H1 (cell line): Measurements from ENCODE around the gene KIAA0319L. TPM values are rescaled to one million over a fixed set of nuclear protein-coding genes. Genes with fewer than 3 reads are reported as not detected.

Experiments used
- ATF3 ChIP-seq: IDR thresholded peaks from 2 replicates; pipeline ENCODE4 v1.6.1; 2011; ENCODE audit warnings: low read depth, mild to moderate bottlenecking, low read length; ENCODE audit not compliant: insufficient read depth
- BACH1 ChIP-seq: IDR thresholded peaks from 2 replicates; pipeline ENCODE4 v1.6.1; 2012; ENCODE audit warnings: low read length, improper control_type of control experiment
- BRCA1 ChIP-seq: IDR thresholded peaks from 2 replicates; pipeline ENCODE4 v1.6.1; 2012; ENCODE audit warnings: low read depth, low read length, improper control_type of control experiment
- CEBPB ChIP-seq: IDR thresholded peaks from 2 replicates; pipeline ENCODE4 v1.6.1; 2012; ENCODE audit warnings: low read depth, low read length
- CHD1 ChIP-seq: IDR thresholded peaks from 2 replicates; pipeline ENCODE4 v1.6.1; 2012; ENCODE audit warnings: low read depth, low read length, improper control_type of control experiment
- E2F6 ChIP-seq: IDR thresholded peaks from 2 replicates; pipeline ENCODE4 v1.6.1; 2012; ENCODE audit warnings: inconsistent platforms
- HDAC6 ChIP-seq: IDR thresholded peaks from one replicate; pipeline ENCODE4 v1.7.1; 2012; ENCODE audit warnings: low read depth, mild to moderate bottlenecking, inconsistent platforms, low read length, moderate library complexity
- KDM4A ChIP-seq: IDR thresholded peaks from one replicate; pipeline ENCODE4 v1.7.1; 2012; ENCODE audit warnings: low read depth, mild to moderate bottlenecking, moderate library complexity, low read length, inconsistent platforms; ENCODE audit not compliant: severe bottlenecking
- KDM5A ChIP-seq: fragments of 200-600 bp; IDR thresholded peaks from 2 replicates; pipeline ENCODE4 v1.7.1; 2012; ENCODE audit warnings: mild to moderate bottlenecking, low read length, inconsistent platforms, mixed read lengths
- MAFK ChIP-seq: IDR thresholded peaks from 2 replicates; pipeline ENCODE4 v1.6.1; 2012; ENCODE audit warnings: low read depth, mild to moderate bottlenecking, improper control_type of control experiment, low read length
- MAX ChIP-seq: IDR thresholded peaks from 2 replicates; pipeline ENCODE4 v1.6.1; 2012; ENCODE audit warnings: inconsistent platforms
- NRF1 ChIP-seq: IDR thresholded peaks from 2 replicates; pipeline ENCODE4 v1.6.1; 2011; ENCODE audit warnings: mild to moderate bottlenecking, low read depth, low read length, improper control_type of control experiment
- PHF8 ChIP-seq: fragments of 200-600 bp; sonication (generic); conservative IDR thresholded peaks from 2 replicates; pipeline ENCODE4 v1.7.1; 2012; ENCODE audit warnings: low read depth, mild to moderate bottlenecking, inconsistent platforms, low read length, moderate library complexity
- RBBP5 ChIP-seq: IDR thresholded peaks from 2 replicates; pipeline ENCODE4 v1.7.1; 2012; ENCODE audit warnings: low read depth, mild to moderate bottlenecking, inconsistent platforms, low read length, moderate library complexity, borderline replicate concordance
- RXRA ChIP-seq: IDR thresholded peaks from 2 replicates; pipeline ENCODE4 v1.6.1; 2011; ENCODE audit warnings: low read depth, mild to moderate bottlenecking, low read length, moderate library complexity; ENCODE audit not compliant: insufficient read depth
- SP4 ChIP-seq: IDR thresholded peaks from 2 replicates; pipeline ENCODE4 v1.6.1; 2012; ENCODE audit warnings: low read length, inconsistent platforms
- TAF7 ChIP-seq: optimal IDR thresholded peaks from 2 replicates; pipeline ENCODE3; 2011; ENCODE audit warnings: low read depth, mild to moderate bottlenecking, inconsistent platforms, low read length, moderate library complexity, borderline replicate concordance
- YY1 ChIP-seq: IDR thresholded peaks from 2 replicates; pipeline ENCODE4 v1.6.1; 2011; ENCODE audit warnings: low read depth, mild to moderate bottlenecking, low read length
- polyA plus RNA-seq, 7 experiments: library from polyadenylated mRNA; depleted of rRNA in 3 of 7; stranded (reverse) in 5 of 7; unstranded in 2 of 7; fragments of >200 nt in 5 of 7; fragments of 200-250 nt in 2 of 7; gene quantifications; 1 replicate in 5 of 7; 2 replicates in 1 of 7; 4 replicates in 1 of 7; pipeline versions ENCODE4 v1.2.1 to v1.2.3, GENCODE V29; 2011 to 2013; ENCODE audit warnings: missing spikeins in 2 of 7, mixed read lengths in 2 of 7
- total RNA-seq: library from RNA; stranded (reverse); fragmentation: NEBNext Ultra II Directional; extraction: Animal tissue kit (Norgen Biotek cat#: 25700); gene quantifications from 2 replicates; pipeline ENCODE4 v1.2.1, GENCODE V29; 2021

The KIAA0319L gene
- total and polyA plus RNA-seq, 2 of the 8 experiments (the other 6 are each of a cell fraction or from before 2014, with no cell fraction given), result 40.1 to 55.7 TPM

- no peak for TF ChIP-seq ATF3
- no peak for TF ChIP-seq BRCA1
- TF ChIP-seq HDAC6, result no peak
- no peak for TF ChIP-seq CHD1
- no peak for TF ChIP-seq YY1
- TF ChIP-seq SP4, result no peak
- TF ChIP-seq KDM5A, result no peak
- no peak for TF ChIP-seq NRF1
- no peak for TF ChIP-seq MAFK
- 0 out of 2 replicates have a peak, but pooled peaks have one; percentile 49 for TF ChIP-seq RBBP5
- TF ChIP-seq KDM4A, result peak; percentile 67
- no peak for TF ChIP-seq CEBPB
- TF ChIP-seq E2F6, result no peak
- no peak for TF ChIP-seq BACH1
- TF ChIP-seq PHF8, result no peak
- TF ChIP-seq MAX, result peak; percentile 19; the same call in 1 of the 2 replicates
- TF ChIP-seq RXRA, result no peak
- no peak for TF ChIP-seq TAF7
Measured at GRCh38 chr1:35573198-35574124, 16.3 kb upstream of the KIAA0319L start, which contains the start of gene TFAP2E (continued).
